Measurements from ENCODE around the gene STK4.

The STK4 gene

DNA sequence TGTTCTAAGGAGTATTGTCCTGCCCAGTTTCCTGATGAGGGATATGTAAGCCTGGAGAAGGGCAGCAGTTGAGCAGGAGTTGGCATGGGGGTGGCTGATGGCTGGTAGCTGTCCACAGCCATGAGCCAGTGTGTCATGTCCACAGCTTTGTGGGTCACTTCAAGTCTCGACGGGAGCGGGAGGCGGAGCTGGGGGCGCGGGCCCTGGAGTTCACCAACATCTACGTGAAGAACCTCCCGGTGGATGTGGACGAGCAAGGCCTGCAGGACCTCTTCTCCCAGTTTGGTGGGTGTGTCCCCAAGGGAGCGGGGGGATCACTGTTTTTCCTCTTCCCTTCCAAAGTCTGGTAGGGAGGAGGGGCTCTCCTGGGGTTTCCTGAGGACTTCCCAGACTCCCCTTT, 47.6 kb upstream of the STK4 start:
- no peak for TF ChIP-seq POLR2AphosphoS5 (IDR thresholded peaks at IDR 0.05; ENCODE audit: low read depth, low read length)
- TF ChIP-seq SIN3A (IDR thresholded peaks at IDR 0.05; ENCODE audit: borderline replicate concordance, insufficient read depth, low read length): no peak
- TF ChIP-seq TAF1 (IDR thresholded peaks at IDR 0.05; ENCODE audit: borderline replicate concordance, insufficient read depth, low read length): no peak
- TF ChIP-seq, protein P1, sequence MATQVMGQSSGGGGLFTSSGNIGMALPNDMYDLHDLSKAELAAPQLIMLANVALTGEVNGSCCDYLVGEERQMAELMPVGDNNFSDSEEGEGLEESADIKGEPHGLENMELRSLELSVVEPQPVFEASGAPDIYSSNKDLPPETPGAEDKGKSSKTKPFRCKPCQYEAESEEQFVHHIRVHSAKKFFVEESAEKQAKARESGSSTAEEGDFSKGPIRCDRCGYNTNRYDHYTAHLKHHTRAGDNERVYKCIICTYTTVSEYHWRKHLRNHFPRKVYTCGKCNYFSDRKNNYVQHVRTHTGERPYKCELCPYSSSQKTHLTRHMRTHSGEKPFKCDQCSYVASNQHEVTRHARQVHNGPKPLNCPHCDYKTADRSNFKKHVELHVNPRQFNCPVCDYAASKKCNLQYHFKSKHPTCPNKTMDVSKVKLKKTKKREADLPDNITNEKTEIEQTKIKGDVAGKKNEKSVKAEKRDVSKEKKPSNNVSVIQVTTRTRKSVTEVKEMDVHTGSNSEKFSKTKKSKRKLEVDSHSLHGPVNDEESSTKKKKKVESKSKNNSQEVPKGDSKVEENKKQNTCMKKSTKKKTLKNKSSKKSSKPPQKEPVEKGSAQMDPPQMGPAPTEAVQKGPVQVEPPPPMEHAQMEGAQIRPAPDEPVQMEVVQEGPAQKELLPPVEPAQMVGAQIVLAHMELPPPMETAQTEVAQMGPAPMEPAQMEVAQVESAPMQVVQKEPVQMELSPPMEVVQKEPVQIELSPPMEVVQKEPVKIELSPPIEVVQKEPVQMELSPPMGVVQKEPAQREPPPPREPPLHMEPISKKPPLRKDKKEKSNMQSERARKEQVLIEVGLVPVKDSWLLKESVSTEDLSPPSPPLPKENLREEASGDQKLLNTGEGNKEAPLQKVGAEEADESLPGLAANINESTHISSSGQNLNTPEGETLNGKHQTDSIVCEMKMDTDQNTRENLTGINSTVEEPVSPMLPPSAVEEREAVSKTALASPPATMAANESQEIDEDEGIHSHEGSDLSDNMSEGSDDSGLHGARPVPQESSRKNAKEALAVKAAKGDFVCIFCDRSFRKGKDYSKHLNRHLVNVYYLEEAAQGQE (IDR thresholded peaks at IDR 0.05; ENCODE audit: insufficient read depth in 1 of 2, low read depth in 2 of 2, low read length in 2 of 2): no peak
- no peak for TF ChIP-seq FOXP2 (optimal IDR thresholded peaks at IDR 0.05; ENCODE audit: borderline replicate concordance, extremely low read depth, extremely low read length, insufficient read depth)

DNA sequence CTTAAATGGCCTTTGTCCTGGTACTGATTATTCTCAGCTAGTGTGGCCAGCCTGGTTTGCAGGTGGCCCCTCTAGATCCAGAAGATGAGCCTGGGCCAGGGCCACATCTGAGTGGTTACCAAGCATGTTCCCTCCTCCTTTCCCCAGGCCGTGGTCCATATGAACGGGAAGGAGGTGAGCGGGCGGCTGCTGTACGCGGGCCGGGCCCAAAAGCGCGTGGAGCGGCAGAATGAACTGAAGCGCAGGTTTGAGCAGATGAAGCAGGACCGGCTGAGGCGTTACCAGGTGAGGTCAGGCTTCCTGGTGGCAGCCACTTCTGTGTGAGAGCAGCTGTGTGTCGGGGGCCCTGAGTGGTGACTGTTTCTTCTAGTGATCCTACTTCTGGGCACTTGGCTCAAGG, 44.9 kb upstream of the STK4 start:
- TF ChIP-seq, protein P1 (IDR thresholded peaks at IDR 0.05; ENCODE audit: insufficient read depth in 1 of 2, low read depth in 2 of 2, low read length in 2 of 2): no peak
- TF ChIP-seq TAF1 (IDR thresholded peaks at IDR 0.05; ENCODE audit: borderline replicate concordance, insufficient read depth, low read length) (no peak), POLR2AphosphoS5 (IDR thresholded peaks at IDR 0.05; ENCODE audit: low read depth, low read length) (no peak), SIN3A (IDR thresholded peaks at IDR 0.05; ENCODE audit: borderline replicate concordance, insufficient read depth, low read length) (no peak), FOXP2 (optimal IDR thresholded peaks at IDR 0.05; ENCODE audit: borderline replicate concordance, extremely low read depth, extremely low read length, insufficient read depth) (no peak)

DNA sequence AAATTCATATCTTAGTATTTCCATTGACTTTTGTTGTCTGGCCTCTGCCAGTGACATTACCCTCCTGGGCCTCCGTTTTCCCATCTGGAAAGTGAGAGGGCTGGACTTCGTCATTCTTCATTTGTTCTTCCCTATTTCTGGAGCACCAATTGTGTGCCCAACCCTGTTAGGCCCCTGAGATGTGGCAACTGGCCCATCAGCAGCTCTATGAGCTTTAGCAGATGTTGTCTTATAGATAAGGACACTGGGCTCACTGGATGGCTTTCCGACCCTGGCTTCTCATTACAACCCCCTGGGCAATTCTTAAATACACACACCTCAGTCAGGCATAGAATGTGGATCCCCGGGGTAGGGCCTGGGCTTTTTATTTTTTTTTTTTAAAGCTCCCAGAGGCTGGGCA, 41.8 kb upstream of the STK4 start:
- TF ChIP-seq SIN3A (IDR thresholded peaks at IDR 0.05; ENCODE audit: borderline replicate concordance, insufficient read depth, low read length) (no peak), POLR2AphosphoS5 (IDR thresholded peaks at IDR 0.05; ENCODE audit: low read depth, low read length) (no peak), FOXP2 (optimal IDR thresholded peaks at IDR 0.05; ENCODE audit: borderline replicate concordance, extremely low read depth, extremely low read length, insufficient read depth) (no peak), TAF1 (IDR thresholded peaks at IDR 0.05; ENCODE audit: borderline replicate concordance, insufficient read depth, low read length) (no peak)
- TF ChIP-seq, protein P1 (IDR thresholded peaks at IDR 0.05; ENCODE audit: insufficient read depth in 1 of 2, low read depth in 2 of 2, low read length in 2 of 2): no peak

DNA sequence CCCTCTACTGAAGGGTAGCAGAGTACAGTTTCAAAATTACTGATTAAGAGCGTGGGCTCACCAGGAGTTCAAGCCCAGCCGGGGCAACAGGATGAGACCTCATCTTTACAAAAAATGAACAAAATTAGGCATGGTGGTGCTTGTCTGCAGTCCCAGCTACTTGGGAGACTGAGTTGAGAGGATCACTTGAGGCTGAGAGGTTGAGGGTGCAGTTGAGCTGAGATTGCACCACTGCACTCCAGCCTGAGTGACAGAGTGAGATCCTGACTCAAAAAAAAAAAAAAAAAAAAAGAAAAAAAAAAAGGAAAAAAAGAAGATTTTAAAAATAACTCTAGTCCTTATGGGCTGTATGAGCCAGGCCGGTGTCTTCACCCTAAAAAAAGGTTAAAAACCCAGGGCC, 37.7 kb upstream of the STK4 start:
- TF ChIP-seq SIN3A (IDR thresholded peaks at IDR 0.05; ENCODE audit: borderline replicate concordance, insufficient read depth, low read length): no peak
- no peak for TF ChIP-seq TAF1 (IDR thresholded peaks at IDR 0.05; ENCODE audit: borderline replicate concordance, insufficient read depth, low read length)
- TF ChIP-seq, protein P1 (IDR thresholded peaks at IDR 0.05; ENCODE audit: insufficient read depth in 1 of 2, low read depth in 2 of 2, low read length in 2 of 2): no peak
- TF ChIP-seq POLR2AphosphoS5 (IDR thresholded peaks at IDR 0.05; ENCODE audit: low read depth, low read length): no peak
- no peak for TF ChIP-seq FOXP2 (optimal IDR thresholded peaks at IDR 0.05; ENCODE audit: borderline replicate concordance, extremely low read depth, extremely low read length, insufficient read depth)
